Measurements from ENCODE around the gene FAM117B.
"Not testable (repeated sequence)": the region's sequence is repeated elsewhere in the genome, so short reads cannot be mapped to it uniquely, and the experiment has no call there.

The FAM117B gene

GRCh38 chr2:202638721-202639120, 4.0 kb downstream of the FAM117B start:
- DNase-seq (ENCODE audit: low read depth in 2 of 2): no peak

- DNase-seq (ENCODE audit: low read depth in 2 of 2): no peak
Observed at GRCh38 chr2:202639231-202639630, 4.5 kb downstream of the FAM117B start.

- DNase-seq (ENCODE audit: low read depth in 2 of 2): no peak
Observed at GRCh38 chr2:202642567-202642966, 7.8 kb downstream of the FAM117B start.

GRCh38 chr2:202643012-202643858, 8.5 kb downstream of the FAM117B start:
- no peak for DNase-seq (ENCODE audit: low read depth in 2 of 2)

- DNase-seq (ENCODE audit: low read depth in 2 of 2): no peak
Observed at GRCh38 chr2:202652119-202652518, 17.4 kb downstream of the FAM117B start.

- no peak for DNase-seq (ENCODE audit: low read depth in 2 of 2)
Observed at GRCh38 chr2:202653890-202654289, 19.1 kb downstream of the FAM117B start.

GRCh38 chr2:202657876-202658275, 23.1 kb downstream of the FAM117B start:
- DNase-seq (ENCODE audit: low read depth in 2 of 2): no peak

- no peak for DNase-seq (ENCODE audit: low read depth in 2 of 2)
Observed at GRCh38 chr2:202660796-202661195, 26.0 kb downstream of the FAM117B start.

- no peak for DNase-seq (ENCODE audit: low read depth in 2 of 2)
Observed at GRCh38 chr2:202669841-202670240, 35.1 kb downstream of the FAM117B start.

GRCh38 chr2:202671317-202672035, 36.7 kb downstream of the FAM117B start:
- no peak for DNase-seq (ENCODE audit: low read depth in 2 of 2)

GRCh38 chr2:202675097-202675496, 40.3 kb downstream of the FAM117B start:
- not testable (repeated sequence) for DNase-seq (ENCODE audit: low read depth in 2 of 2)

GRCh38 chr2:202679980-202680379, 45.2 kb downstream of the FAM117B start:
- DNase-seq (ENCODE audit: low read depth in 2 of 2): no peak

- no peak for DNase-seq (ENCODE audit: low read depth in 2 of 2)
Observed at GRCh38 chr2:202680512-202680911, 45.7 kb downstream of the FAM117B start.

- no peak for DNase-seq (ENCODE audit: low read depth in 2 of 2)
Observed at GRCh38 chr2:202681688-202682205, 47.0 kb downstream of the FAM117B start.

- DNase-seq (ENCODE audit: low read depth in 2 of 2): no peak
Observed at GRCh38 chr2:202682274-202682673, 47.5 kb downstream of the FAM117B start.

- no peak for DNase-seq (ENCODE audit: low read depth in 2 of 2)
Observed at GRCh38 chr2:202687276-202687675, 52.5 kb downstream of the FAM117B start.

- DNase-seq (ENCODE audit: low read depth in 2 of 2): no peak
Observed at GRCh38 chr2:202689459-202689858, 54.7 kb downstream of the FAM117B start.

GRCh38 chr2:202689898-202690297, 55.1 kb downstream of the FAM117B start:
- no peak for DNase-seq (ENCODE audit: low read depth in 2 of 2)

- no peak for DNase-seq (ENCODE audit: low read depth in 2 of 2)
Observed at GRCh38 chr2:202690321-202690900, 55.6 kb downstream of the FAM117B start.

- no peak for DNase-seq (ENCODE audit: low read depth in 2 of 2)
Observed at GRCh38 chr2:202693503-202693902, 58.7 kb downstream of the FAM117B start.

GRCh38 chr2:202695166-202695565, 60.4 kb downstream of the FAM117B start:
- DNase-seq (ENCODE audit: low read depth in 2 of 2): no peak
